Measurements from ENCODE around the gene TCERG1.

Gene TCERG1

DNA sequence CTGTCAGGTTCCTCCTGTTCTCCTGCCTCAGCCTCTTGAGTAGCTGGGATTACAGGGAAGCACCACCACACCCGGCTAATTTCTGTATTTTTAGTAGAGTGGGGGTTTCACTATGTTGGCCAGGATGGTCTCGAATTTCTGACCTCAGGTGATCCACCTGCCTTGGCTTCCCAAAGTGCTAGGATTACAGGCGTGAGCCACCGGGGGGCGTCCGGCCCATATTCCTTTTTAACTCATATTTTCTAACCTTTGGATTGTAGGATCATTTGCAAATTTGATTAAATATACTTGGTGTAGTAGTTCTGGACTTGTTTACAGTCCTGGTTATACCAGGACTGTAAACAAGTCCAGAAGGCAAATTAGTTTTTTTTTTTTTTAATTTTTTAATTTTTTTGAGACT is 4.3 kb downstream of the TCERG1 start:
- no peak for DNase-seq (ENCODE audit: insufficient read length, low spot score)

DNA sequence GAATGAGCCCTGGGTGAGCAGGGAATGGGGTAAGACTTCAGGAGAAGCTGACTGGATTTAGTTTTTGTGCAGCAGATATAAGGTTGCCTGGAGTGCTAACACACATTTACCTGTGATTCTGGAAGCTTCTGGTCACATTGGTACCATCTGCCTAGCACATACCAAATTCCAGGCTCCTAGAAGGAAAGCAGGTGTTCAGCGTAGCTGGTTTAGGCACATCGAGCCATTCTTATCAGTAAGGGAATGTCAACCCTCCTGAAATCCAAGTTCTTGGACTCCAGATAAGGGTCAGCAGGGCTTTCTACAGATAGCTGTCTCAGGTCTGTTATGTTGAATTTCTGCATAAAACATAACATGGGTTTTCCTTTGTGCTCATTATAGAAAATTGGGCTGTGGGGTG is 10.3 kb downstream of the TCERG1 start:
- FAIRE-seq (no peak), DNase-seq (ENCODE audit: insufficient read length, low spot score) (no peak)

More for the DNA sequence above, 4.3 kb downstream of the TCERG1 start:
- FAIRE-seq, result no peak

DNA sequence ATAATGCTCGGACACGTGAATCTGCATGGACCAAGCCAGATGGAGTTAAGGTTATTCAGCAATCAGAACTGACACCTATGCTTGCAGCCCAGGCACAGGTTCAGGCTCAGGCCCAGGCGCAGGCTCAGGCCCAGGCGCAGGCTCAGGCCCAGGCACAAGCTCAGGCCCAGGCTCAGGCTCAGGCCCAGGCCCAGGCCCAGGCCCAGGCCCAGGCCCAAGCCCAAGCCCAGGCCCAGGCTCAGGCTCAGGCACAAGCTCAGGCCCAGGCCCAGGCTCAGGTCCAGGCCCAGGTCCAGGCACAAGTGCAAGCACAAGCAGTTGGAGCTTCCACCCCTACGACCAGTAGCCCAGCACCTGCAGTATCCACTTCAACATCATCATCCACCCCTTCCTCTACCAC is 11.8 kb downstream of the TCERG1 start:
- DNase-seq (ENCODE audit: insufficient read length, low spot score) (no peak), FAIRE-seq (no peak)

DNA sequence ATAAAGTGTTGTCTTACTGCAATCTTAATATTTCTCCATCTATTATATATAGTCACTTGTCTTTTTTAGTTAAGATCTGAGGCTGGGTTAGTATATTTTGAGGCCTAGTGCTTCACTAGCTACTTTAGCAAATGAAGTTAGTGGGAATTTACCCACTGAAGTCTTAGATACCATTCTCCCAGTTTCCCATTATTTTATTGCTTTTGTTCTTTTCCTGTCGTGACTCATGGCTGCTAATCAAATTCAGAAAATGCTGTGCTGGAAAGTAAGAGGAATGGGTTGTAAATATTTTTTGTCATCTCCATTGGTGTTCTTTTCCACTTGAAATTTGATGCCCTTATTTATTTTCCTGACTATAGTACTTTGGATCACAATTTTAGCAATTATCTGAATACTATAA is 14.2 kb downstream of the TCERG1 start:
- no peak for DNase-seq (ENCODE audit: insufficient read length, low spot score)
- FAIRE-seq, result no peak

DNA sequence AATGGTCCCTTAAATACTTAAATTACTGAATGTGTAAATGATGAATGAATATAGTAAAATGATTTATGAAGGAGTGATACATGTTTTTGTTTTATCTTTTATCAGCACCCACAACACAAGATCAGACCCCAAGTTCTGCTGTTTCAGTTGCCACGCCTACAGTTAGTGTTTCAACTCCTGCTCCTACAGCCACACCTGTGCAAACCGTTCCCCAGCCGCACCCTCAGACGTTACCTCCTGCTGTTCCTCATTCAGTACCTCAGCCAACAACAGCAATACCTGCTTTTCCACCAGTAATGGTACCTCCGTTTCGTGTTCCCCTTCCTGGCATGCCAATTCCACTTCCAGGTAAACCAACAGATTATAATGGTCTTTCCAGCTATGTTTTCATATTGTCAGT is 16.3 kb downstream of the TCERG1 start:
- DNase-seq (ENCODE audit: insufficient read length, low spot score) (no peak), FAIRE-seq (no peak)

DNA sequence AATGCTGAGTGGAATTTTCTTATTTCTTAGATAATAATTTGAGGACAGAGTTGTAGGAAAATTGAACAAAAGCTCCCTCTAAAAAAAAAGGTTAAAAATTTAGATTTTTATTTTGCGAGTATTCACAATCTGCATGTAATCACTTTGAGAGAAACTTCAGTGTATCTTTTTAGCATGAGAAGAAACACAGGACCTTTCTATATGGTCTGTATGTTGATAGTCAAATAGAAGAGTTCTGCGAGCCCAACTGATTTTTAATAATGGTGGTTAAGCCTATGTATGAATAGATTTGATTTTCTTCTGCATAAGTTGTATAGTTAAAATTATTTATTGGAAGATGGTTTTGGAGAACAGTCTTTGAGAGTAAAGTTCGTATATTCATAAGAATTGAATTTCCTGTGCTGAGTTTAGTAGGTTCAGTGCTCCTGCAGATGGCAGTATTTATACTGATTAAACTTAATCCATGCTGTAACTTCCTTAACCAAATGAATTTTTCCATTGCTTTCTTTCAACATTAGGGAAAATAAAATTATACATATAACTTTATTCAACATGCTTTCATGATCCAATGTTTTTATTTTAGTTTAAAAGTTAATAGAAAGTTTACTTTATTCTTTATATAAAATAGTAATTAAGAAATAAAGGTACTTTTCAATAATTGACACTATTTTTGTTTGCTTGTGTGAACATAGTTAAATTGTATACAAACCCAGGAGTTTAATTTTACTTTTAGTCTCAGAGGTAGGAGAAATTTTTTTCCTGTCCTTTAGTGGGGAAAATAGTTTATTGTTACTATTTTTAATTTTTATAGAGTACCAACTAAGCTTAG is 19.6 kb downstream of the TCERG1 start:
- DNase-seq (ENCODE audit: insufficient read length, low spot score) (no peak), FAIRE-seq (peak; percentile 11)

DNA sequence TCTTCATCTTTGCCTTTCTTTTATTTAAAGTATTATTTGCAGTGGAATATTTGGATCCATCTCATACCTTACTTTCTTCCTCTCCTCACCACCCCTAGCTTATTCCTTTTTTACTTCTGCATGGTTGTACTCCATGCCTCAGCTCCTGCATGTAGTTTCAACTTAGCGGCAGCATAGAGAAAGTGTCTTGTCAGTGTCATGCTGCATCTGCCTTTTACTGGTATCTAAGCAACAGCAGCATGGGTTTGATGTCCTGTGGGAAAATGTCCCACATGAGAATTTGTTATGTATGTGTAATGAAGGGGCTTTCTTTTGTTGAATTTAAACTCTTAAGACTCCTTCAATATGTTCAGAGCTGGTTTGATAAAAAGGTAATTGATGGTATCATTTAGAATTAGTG is 20.6 kb downstream of the TCERG1 start:
- DNase-seq (ENCODE audit: insufficient read length, low spot score), result no peak
- no peak for FAIRE-seq

DNA sequence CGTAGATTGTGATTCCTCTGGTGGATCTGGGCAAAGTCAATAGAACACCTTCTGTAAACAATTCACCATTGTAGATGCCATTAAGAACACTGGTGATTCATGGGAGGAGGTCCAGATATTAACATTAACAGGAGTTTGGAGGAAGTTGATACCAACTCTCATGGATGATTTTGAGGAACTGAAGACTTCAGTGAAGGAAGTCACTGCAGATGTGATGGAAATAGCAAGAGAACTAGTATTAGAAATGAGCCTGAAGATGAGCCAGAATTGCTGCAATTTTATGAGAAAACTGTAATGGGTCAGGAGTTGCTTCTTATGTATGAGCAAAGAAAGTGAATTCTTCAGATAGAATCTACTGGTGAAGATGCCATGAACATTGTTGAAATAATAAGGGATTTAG is 26.9 kb downstream of the TCERG1 start:
- FAIRE-seq (no peak), DNase-seq (ENCODE audit: insufficient read length, low spot score) (no peak)

DNA sequence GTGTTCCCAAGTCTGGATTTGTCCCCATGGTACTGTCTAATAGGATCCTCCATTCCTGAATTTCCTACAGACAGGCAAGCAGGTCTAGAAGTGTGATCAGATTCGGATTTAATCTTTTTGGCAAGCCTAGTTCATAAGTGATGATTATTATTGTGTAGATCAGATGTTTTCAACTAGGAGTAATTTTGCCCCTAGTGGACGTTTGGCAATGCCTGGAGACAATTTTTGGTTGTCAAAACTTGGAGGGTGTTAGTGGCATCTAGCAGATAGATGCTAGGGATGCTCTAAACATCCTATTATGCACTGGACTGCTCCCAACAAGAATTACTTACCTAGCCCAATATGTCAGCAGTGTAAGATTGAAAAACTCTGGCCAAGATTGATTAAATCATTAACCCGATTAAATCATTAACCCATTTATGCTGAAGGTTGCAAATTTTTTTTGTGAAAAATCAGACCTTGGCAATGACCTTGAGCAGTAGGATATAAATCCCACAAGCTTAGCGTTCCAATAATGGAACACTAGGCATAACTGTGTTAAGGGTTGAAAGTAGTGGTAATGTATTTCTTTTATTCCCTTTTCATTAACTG is 28.2 kb downstream of the TCERG1 start:
- FAIRE-seq (no peak), DNase-seq (ENCODE audit: insufficient read length, low spot score) (no peak)

DNA sequence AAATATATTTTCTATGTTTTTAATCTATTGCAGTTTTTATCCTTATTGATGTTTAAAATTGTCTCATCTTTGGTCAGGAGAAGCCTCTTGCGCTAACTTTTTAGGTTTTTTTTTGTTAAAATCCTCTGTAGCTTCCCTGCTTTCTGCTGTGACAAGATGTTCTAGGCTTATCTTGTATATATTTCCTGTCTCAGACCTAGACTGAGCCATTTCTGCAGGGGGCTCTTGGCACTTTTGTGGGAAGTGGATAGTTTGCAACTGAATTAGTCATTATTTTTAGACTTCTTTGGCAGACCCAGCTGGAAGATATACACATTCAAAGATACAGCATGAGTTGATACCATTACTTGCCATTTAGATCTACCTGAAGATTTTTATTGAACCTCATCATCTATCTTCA is 28.8 kb downstream of the TCERG1 start:
- DNase-seq (ENCODE audit: insufficient read length, low spot score) (no peak), FAIRE-seq (no peak)

DNA sequence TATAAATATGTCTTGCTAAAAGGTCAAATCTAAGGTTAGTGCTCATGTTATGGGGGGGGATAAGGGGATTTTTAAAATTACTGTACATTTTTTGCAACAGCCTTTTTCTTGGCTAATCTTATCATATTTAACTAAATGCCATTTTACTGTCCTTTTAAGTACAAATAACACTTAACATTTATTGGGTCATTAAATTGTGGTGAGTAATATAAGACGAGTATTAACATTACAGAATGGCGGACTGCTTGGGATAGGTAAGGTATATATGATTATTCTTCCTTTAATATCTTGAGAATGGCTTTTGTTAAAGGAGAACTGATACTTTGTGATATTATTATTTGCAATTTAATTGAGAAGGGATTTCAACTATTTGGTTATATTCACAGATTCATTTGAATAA is 35.6 kb downstream of the TCERG1 start:
- no peak for DNase-seq (ENCODE audit: insufficient read length, low spot score)
- no peak for FAIRE-seq

DNA sequence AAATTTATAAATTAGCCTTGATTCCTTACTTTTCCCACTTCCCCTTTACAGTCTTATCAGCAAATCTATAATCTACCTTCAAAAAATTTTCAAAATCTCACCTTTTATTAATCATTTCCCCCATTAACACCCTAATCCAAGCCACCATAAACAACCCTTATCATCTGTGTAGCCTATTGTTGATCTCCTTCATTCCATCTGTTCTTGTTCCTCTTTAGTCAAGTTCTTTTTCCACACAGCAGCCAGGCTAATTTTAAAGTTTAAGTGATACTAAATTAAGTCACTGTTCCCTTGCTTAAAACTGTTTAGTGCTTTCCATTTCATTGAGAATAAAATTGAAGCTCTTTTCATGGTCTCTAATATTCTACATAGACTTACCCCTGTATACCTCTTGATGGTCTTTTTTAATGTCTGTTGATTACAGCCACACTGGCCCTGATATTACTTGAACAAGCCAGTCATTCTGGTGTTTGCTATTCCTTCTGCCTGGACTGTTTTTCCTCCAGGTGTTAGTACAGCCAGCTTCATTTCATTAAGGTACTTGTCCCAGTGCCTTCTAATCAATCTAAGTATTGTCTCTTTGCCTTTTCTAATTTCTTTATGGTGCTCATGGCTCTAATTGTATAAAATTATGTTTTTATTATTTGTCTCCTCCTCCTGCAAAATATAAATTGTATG is 37.7 kb downstream of the TCERG1 start:
- FAIRE-seq, result no peak
- DNase-seq (ENCODE audit: insufficient read length, low spot score), result no peak

DNA sequence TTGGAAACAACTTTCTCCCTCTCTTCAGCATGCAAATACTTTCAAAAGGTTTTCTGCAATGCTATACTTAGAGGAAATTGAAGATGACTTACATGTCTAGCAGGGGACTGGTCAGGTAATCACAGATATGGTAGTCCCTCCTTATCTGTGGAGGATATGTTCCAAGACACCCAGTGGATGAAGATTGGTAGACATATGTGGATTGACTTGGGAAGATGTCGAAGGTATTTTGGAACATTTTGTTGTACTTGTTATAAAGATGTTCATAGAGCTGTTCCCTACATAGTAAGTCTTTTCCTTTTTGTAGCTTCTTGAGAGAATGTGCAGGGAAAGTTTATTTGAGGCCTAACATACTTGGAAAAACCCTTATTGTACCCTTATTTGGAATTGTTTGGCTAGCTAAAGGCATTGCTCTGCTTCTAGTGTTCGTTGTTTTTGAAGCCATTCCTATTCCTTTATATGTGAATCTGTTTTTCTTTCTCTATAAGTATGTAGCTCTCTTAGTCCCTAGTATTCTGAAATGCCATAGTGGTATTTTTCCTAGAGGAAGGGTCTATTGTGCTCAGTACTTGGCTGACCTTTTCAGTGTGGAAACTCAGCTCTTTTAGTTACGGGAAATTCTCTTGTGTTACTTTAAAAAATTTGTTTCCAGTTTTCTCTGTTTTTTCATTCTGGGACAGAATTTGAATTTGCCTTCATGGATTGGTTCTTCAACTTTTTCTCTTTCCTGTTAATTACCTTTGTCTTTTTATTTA is 43.1 kb downstream of the TCERG1 start:
- DNase-seq (ENCODE audit: insufficient read length, low spot score) (no peak), FAIRE-seq (no peak)

DNA sequence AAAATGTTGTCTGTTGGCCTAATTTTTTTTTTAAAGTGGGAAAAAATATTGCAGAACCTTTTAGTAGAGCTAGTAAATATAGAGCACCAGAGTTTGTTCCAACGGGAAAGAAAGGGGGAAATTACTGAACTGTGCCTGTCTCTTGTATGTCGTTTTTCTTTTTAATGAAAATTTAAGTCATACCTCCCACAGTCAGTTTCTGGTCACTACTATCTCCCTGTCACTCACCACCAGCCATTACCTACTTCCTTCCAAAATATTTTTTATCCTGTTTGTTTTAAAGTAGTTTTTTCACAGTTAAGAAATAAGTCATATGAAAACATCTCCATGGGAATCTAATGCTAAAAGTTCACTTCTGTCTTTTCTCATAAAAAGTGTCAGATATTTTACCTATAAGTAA is 47.5 kb downstream of the TCERG1 start:
- FAIRE-seq (no peak), DNase-seq (ENCODE audit: insufficient read length, low spot score) (no peak)

DNA sequence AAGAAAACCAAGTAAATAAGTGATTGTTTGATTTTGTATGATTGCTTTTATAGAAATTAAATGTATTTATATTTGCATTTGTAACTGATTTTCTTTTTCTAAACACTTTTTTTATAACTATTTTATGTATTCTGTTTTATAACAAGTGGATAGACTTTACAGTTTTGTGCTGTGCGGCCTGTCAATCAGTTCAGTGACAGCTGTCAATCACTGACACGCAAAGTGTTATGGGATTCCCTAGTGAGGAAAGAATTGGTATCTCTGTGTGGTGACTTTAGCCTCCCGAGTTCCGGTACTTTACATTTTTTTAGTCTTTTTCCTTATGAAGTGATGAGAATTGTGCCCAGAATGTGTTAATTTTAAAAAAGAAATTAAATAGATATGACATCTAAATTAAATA is 52.5 kb downstream of the TCERG1 start:
- FAIRE-seq, result no peak
- no peak for DNase-seq (ENCODE audit: insufficient read length, low spot score)

DNA sequence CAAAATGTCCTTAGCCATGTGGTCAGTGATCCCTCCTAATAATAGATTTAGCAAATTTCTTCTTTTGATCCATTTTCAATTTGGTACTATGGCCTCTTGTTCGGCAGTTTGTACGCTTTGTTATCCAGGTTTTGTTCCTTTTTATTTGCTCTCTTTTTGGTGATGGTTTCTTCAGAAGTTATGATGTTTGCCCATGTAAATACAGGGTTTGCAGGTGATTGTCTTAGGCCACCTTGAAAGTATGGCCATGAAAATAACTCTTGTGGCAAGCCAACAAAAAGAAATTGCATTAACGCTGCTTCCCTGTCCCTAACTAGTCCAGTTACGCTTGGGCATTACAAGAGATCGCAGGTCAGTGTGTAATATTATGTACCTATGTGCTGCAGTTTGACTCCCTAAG is 60.3 kb downstream of the TCERG1 start:
- no peak for DNase-seq (ENCODE audit: insufficient read length, low spot score)
- FAIRE-seq, result no peak

DNA sequence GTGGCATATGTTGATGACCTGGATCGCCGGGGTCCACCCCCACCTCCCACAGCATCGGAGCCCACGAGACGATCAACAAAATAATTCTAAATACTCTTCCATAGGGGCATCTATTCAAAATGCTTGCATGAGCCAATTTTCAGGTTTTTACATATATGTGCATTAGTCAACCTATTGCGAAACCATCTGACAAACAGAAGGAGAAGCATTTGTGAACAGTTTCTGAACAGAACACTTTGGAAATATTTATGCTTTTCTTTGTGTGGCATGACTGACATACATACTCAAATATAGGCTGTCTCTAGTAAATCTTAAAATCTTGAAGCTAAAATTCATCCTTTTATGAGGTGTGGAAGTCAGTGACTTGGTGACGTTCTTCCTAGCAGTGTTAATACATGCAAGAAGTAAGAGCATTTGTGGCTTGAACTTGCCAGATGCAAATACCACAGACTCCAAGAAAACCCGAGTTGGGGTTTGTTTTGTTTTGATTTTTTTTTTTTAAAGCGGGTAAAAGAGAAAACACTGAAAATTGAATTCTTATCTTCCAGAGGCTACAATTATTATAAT is 63.5 kb downstream of the TCERG1 start:
- DNase-seq (ENCODE audit: insufficient read length, low spot score) (no peak), FAIRE-seq (no peak)

DNA sequence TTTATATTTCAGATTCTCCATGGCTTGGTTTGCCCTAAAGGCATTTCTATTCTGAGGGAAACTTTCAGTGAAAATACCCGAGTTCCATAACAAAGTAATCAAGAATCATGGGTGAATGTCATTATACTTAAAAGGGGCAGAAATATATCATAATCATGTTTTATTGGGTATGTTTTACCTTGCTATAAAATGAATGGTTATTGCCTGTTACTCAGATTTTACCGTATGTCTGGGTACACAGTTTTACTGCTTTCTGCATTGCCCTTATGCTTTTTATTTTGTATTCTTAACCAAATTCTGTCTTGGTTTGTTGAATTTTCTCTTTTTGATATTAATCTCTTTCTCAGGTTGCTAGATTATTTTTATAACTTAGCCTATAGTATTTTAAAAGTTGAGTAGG is 66.3 kb downstream of the TCERG1 start:
- no peak for FAIRE-seq
- DNase-seq (ENCODE audit: insufficient read length, low spot score), result no peak

DNA sequence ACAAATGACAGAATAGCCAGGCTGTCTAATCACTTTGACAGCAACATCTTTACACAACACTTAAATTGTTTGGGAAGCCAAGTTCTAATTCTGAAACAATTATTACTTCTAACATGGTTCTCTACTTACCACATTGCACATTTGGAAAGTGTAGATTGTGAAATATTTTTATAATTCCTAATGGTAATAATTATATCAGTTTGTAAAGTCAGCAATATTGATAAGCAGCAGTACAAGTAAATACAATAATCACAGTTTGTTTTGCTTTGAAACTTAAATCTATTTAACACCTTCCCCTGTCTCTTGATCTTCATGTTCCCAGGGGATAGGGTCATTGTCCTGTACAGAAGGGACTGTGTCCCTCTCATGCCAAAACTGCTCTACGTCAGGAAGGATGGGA is 67.4 kb downstream of the TCERG1 start:
- no peak for DNase-seq (ENCODE audit: insufficient read length, low spot score)
- FAIRE-seq, result no peak

DNA sequence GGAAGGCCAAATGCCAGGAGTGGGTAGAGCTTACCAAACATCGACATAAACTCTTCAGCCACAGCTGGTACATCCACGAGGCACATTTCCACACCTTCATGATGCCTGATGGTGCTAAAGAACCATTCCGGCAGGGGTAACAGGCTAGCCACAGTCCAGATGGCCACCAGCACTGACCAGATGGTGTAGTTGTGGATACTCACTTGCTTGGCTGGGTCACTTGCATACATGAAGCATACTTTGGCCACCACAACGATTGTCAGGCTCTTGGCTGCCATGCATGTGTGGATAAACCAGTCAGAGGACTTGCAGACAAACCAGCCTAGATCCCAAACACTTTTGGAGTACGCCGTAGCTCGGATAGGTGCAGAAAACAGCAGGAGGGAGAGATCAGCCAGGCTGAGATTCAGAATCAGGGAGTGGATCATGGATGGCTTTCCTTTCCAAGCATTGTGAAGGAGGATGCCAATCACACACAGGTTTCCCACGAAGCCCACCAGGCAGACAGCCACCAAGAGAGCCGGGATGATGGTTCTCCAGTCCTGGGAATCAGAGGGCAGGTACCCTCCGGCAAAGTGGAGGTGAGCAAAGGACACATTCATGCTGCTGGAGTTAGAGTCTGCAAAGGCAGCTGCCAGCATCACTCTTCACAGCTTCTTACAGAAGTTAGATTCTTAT is 68.5 kb downstream of the TCERG1 start:
- FAIRE-seq (no peak), DNase-seq (ENCODE audit: insufficient read length, low spot score) (no peak)

DNA sequence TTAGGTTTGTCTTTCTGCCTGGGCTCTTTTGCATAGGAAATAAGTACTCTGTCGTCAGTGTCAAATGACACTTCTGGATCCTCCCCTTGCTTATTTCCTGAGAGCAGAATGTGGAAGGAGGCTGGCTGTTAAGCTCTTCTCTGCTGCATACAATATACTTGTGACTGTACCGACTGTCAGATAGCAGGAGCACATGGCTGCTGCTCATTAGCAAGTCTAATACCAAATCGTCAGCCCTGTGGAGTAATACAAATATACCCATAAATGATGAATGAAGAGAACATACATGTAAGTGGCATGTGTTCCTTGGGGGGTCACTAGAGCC is 69.0 kb downstream of the TCERG1 start, which contains the start of gene GPR151:
GPR151 (minus strand) TSS at position 40 of the 325 bp plus-strand sequence. CDS start 77 bp downstream, outside the sequence.
- DNase-seq (ENCODE audit: insufficient read length, low spot score), result no peak
- FAIRE-seq, result no peak
